ENCODE measurements around the gene KRTAP3-2. TPM values are rescaled to one million over a fixed set of nuclear protein-coding genes. Genes with fewer than 3 reads are reported as not detected.

KRTAP3-2 gene
- total RNA-seq, 1 donor from 2014 or later, result not detected

GRCh38 chr17:40984226-40984625, 15.5 kb downstream of the KRTAP3-2 start, which contains the start of gene KRT40:
Gene KRT40 (minus strand): TSS chr17:40984326. CDS start chr17:40984273, 53 bp downstream.
- TF ChIP-seq, protein P1, sequence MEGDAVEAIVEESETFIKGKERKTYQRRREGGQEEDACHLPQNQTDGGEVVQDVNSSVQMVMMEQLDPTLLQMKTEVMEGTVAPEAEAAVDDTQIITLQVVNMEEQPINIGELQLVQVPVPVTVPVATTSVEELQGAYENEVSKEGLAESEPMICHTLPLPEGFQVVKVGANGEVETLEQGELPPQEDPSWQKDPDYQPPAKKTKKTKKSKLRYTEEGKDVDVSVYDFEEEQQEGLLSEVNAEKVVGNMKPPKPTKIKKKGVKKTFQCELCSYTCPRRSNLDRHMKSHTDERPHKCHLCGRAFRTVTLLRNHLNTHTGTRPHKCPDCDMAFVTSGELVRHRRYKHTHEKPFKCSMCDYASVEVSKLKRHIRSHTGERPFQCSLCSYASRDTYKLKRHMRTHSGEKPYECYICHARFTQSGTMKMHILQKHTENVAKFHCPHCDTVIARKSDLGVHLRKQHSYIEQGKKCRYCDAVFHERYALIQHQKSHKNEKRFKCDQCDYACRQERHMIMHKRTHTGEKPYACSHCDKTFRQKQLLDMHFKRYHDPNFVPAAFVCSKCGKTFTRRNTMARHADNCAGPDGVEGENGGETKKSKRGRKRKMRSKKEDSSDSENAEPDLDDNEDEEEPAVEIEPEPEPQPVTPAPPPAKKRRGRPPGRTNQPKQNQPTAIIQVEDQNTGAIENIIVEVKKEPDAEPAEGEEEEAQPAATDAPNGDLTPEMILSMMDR (conservative IDR thresholded peaks at IDR 0.05; ENCODE audit: low read depth, low read length), result no peak
- no peak within 1 kb of the TSS for H3K4me3 ChIP-seq (ENCODE audit: low read depth, low read length)
- no peak for DNase-seq (ENCODE audit: low read depth)

- DNase-seq (ENCODE audit: low read depth), result no peak
- TF ChIP-seq, protein P1 (conservative IDR thresholded peaks at IDR 0.05; ENCODE audit: low read depth, low read length), result no peak
These were observed 18.6 kb downstream of the KRTAP3-2 start for GRCh38 chr17:40981115-40981514.

DNA sequence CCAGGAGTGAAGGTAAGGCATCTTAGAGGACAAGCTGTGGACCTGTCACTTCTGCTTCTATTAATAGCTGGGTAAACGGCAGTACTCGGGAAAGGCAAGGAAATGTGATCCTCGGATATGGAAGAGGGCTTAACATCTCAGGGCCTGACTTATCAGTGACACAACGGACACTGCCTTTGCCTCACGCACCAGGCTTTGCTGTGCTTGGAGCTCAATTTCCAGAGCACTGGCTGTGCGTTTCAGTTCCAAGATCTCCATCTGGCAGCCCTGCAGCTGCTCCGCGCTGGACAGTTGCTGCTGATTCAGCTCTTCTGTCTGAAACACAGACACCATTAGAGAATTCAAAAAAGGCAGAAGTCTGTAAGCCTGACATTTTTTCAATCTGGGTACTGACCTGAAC, 19.1 kb downstream of the KRTAP3-2 start:
- no peak overlapping the region for H3K4me3 ChIP-seq (ENCODE audit: low read depth, low read length)
- no peak for DNase-seq (ENCODE audit: low read depth)
- TF ChIP-seq, protein P1 (conservative IDR thresholded peaks at IDR 0.05; ENCODE audit: low read depth, low read length), result no peak

More at GRCh38 chr17:40981115-40981514, 18.6 kb downstream of the KRTAP3-2 start:
- no peak overlapping the region for H3K4me3 ChIP-seq (ENCODE audit: low read depth, low read length)

GRCh38 chr17:40980117-40980516, 19.6 kb downstream of the KRTAP3-2 start:
- TF ChIP-seq, protein P1 (conservative IDR thresholded peaks at IDR 0.05; ENCODE audit: low read depth, low read length), result no peak
- no peak for DNase-seq (ENCODE audit: low read depth)
- no peak overlapping the region for H3K4me3 ChIP-seq (ENCODE audit: low read depth, low read length)

DNA sequence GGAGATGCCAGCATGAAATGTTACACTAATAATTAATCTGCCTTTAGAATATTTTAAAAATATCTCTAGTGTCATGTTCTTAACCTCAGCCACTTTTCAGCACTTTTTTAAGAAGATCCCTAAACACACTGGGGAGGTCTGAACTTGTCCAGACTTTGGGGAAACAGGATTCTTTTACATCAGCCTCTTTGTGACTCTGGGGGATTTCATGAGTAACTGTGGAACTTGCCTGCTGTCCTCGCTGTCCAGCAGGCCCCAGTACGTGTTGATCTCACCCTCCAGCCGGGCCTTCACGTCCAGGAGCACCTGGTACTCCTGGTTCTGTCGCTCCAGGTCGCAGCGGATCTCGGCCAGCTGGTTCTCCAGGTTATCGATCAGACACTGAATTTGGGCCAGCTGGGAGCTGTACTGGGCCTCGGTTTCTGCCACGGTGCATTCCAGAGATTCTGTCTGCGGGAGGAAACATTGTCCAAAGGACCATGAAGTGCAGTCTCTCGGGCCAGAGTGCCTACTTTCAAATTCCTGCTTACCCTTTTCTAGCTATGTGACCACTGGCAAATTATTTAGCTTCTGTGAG, 21.0 kb downstream of the KRTAP3-2 start:
- no peak overlapping the region for H3K4me3 ChIP-seq (ENCODE audit: low read depth, low read length)
- DNase-seq (ENCODE audit: low read depth), result no peak
- TF ChIP-seq, protein P1 (conservative IDR thresholded peaks at IDR 0.05; ENCODE audit: low read depth, low read length), result no peak

DNA sequence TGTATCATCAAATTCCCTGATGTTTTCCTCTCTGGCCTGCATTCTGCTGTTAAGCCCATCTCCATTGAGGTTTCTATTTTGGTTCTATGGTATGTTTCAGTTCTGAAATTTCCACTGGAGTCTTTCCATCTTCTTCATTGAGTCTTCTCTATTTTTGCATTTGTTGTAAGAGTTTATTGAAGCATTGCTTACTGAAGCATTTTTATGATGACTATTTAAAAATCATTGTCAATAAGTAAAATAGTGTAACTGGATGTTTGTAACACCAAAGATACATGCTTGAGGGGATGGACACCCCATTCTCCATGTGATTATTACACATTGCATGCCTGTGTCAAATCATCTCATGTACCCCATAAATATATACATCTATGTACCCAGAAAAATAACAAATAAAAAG, 24.2 kb downstream of the KRTAP3-2 start:
- TF ChIP-seq, protein P1 (conservative IDR thresholded peaks at IDR 0.05; ENCODE audit: low read depth, low read length), result no peak
- H3K4me3 ChIP-seq (ENCODE audit: low read depth, low read length), result no peak overlapping the region
- DNase-seq (ENCODE audit: low read depth), result no peak

GRCh38 chr17:40974366-40974765, 25.3 kb downstream of the KRTAP3-2 start:
- TF ChIP-seq, protein P1 (conservative IDR thresholded peaks at IDR 0.05; ENCODE audit: low read depth, low read length), result no peak
- DNase-seq (ENCODE audit: low read depth), result no peak
- no peak overlapping the region for H3K4me3 ChIP-seq (ENCODE audit: low read depth, low read length)

Measured in epithelial cell of proximal tubule (primary cell).